ENCODE measurements around the gene ISOC2.

ISOC2 gene

DNA sequence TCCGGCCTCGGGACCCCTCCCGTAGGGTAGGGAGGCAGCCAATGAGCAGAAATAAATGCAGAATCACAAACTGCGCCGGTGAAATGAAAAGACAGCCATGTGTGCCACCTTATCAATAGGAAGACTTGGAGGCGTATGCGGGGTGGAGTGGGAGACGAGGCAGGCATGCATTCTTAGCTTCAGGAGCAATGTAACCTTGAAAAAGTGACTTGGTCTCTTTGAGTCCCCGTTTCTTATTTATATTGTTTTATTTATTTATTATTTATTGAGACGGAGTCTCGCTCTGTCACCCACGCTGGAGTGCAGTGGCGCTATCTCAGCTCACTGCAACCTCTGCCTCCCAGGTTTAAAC is 42.8 kb upstream of the ISOC2 start:
- H3K4me1 ChIP-seq (ENCODE audit: insufficient read depth, low read length, severe bottlenecking) = peaks cover 6% of the 10 kb centered on the region
- H4K20me1 ChIP-seq (ENCODE audit: insufficient read depth, low read length) = no peaks in the 10 kb centered on the region
- H3F3A ChIP-seq (ENCODE audit: insufficient read depth, low read length) = no peaks in the 10 kb centered on the region
- no peak overlapping the region for H3K27ac ChIP-seq (ENCODE audit: low read depth, low read length, poor library complexity, severe bottlenecking)
- H3K36me3 ChIP-seq (ENCODE audit: insufficient read depth, low read length) = no peaks in the 10 kb centered on the region
- H3K4me2 ChIP-seq (ENCODE audit: low read length) = peak overlapping the region; percentile 56; the same call in 1 of the 2 replicates
- peaks cover 4% of the 10 kb centered on the region; the same call in 1 of the 2 replicates for H3K27me3 ChIP-seq (ENCODE audit: insufficient read depth, low read length)
- peak overlapping the region; percentile 25 for H3K4me3 ChIP-seq (ENCODE audit: low read depth, low read length, poor library complexity, severe bottlenecking)
- no peaks in the 10 kb centered on the region for H3K9me3 ChIP-seq (ENCODE audit: low read length)
- H2AFZ ChIP-seq (ENCODE audit: low read length) = no peak overlapping the region
- no peak overlapping the region for H3K9ac ChIP-seq (ENCODE audit: low read length)
- no peaks in the 10 kb centered on the region for H3K9me2 ChIP-seq (ENCODE audit: low read depth, low read length)
- no peaks in the 10 kb centered on the region for H3K79me2 ChIP-seq (ENCODE audit: insufficient read depth, low read length)
- TF ChIP-seq CTCF (IDR thresholded peaks at IDR 0.05; ENCODE audit: low read length) (no peak), EZH2 (IDR thresholded peaks at IDR 0.05; ENCODE audit: borderline replicate concordance, low read length) (no peak)

- no peak overlapping the region for H3K9ac ChIP-seq (ENCODE audit: low read length)
- no peaks in the 10 kb centered on the region for H3K36me3 ChIP-seq (ENCODE audit: insufficient read depth, low read length)
- H2AFZ ChIP-seq (ENCODE audit: low read length) = no peak overlapping the region
- no peaks in the 10 kb centered on the region for H4K20me1 ChIP-seq (ENCODE audit: insufficient read depth, low read length)
- peaks cover 4% of the 10 kb centered on the region; the same call in 1 of the 2 replicates for H3K27me3 ChIP-seq (ENCODE audit: insufficient read depth, low read length)
- H3K27ac ChIP-seq (ENCODE audit: low read depth, low read length, poor library complexity, severe bottlenecking) = no peak overlapping the region
- peak overlapping the region; percentile 56 for H3K4me2 ChIP-seq (ENCODE audit: low read length)
- no peaks in the 10 kb centered on the region for H3K9me2 ChIP-seq (ENCODE audit: low read depth, low read length)
- H3K9me3 ChIP-seq (ENCODE audit: low read length) = no peaks in the 10 kb centered on the region
- no peaks in the 10 kb centered on the region for H3K79me2 ChIP-seq (ENCODE audit: insufficient read depth, low read length)
- H3K4me3 ChIP-seq (ENCODE audit: low read depth, low read length, poor library complexity, severe bottlenecking) = peak overlapping the region; percentile 25
- H3F3A ChIP-seq (ENCODE audit: insufficient read depth, low read length) = no peaks in the 10 kb centered on the region
- peaks cover 6% of the 10 kb centered on the region for H3K4me1 ChIP-seq (ENCODE audit: insufficient read depth, low read length, severe bottlenecking)
- peak; percentile 92 for TF ChIP-seq CTCF (IDR thresholded peaks at IDR 0.05; ENCODE audit: low read length)
- no peak for TF ChIP-seq EZH2 (IDR thresholded peaks at IDR 0.05; ENCODE audit: borderline replicate concordance, low read length)
Measured at GRCh38 chr19:55503502-55504251, 42.2 kb upstream of the ISOC2 start.

GRCh38 chr19:55503157-55503501 is 41.7 kb upstream of the ISOC2 start:
- Histone ChIP-seq H3F3A (ENCODE audit: insufficient read depth, low read length) (no peaks in the 10 kb centered on the region), H3K36me3 (ENCODE audit: insufficient read depth, low read length) (no peaks in the 10 kb centered on the region), H2AFZ (ENCODE audit: low read length) (no peak overlapping the region), H3K4me3 (ENCODE audit: low read depth, low read length, poor library complexity, severe bottlenecking) (no peak overlapping the region), H3K4me1 (ENCODE audit: insufficient read depth, low read length, severe bottlenecking) (peaks cover 6% of the 10 kb centered on the region), H3K9me2 (ENCODE audit: low read depth, low read length) (no peaks in the 10 kb centered on the region), H3K79me2 (ENCODE audit: insufficient read depth, low read length) (no peaks in the 10 kb centered on the region), H3K4me2 (ENCODE audit: low read length) (no peak overlapping the region), H3K9me3 (ENCODE audit: low read length) (no peaks in the 10 kb centered on the region), H3K27ac (ENCODE audit: low read depth, low read length, poor library complexity, severe bottlenecking) (no peak overlapping the region), H3K9ac (ENCODE audit: low read length) (no peak overlapping the region), H3K27me3 (ENCODE audit: insufficient read depth, low read length) (peaks cover 4% of the 10 kb centered on the region; the same call in 1 of the 2 replicates), H4K20me1 (ENCODE audit: insufficient read depth, low read length) (no peaks in the 10 kb centered on the region)
- TF ChIP-seq EZH2 (IDR thresholded peaks at IDR 0.05; ENCODE audit: borderline replicate concordance, low read length) (no peak), CTCF (IDR thresholded peaks at IDR 0.05; ENCODE audit: low read length) (no peak)

Data from OCI-LY1 (cell line).